GM12878 (cell line): ENCODE results near the gene ACAP2.

Experiments used
- ATF2 ChIP-seq: IDR thresholded peaks from 2 replicates; pipeline ENCODE4 v1.6.1; 2012; ENCODE audit warnings: low read length, inconsistent platforms
- CTCF ChIP-seq, 3 experiments: IDR thresholded peaks in 2 of 3; conservative IDR thresholded peaks in 1 of 3; 2 replicates each; pipeline ENCODE4 v1.5.1; 2011; ENCODE audit warnings: low read depth in 3 of 3, low read length in 3 of 3, mild to moderate bottlenecking in 3 of 3, control low read depth in 2 of 3, moderate library complexity in 2 of 3, inconsistent platforms in 1 of 3, mixed read lengths in 1 of 3; ENCODE audit not compliant: control insufficient read depth in 2 of 3, insufficient read depth in 1 of 3; ENCODE audit errors: extremely low read depth in 1 of 3
- DPF2 ChIP-seq: fragments of 450-650 bp; IDR thresholded peaks from 2 replicates; pipeline ENCODE4 v1.6.1; 2017; ENCODE audit warnings: mild to moderate bottlenecking
- HDAC2 ChIP-seq: fragments of 200-600 bp; sonication (generic); IDR thresholded peaks from 2 replicates; pipeline ENCODE4 v1.6.1; 2017
- MYC ChIP-seq: IDR thresholded peaks from 2 replicates; pipeline ENCODE4 v1.6.1; 2011; ENCODE audit warnings: mild to moderate bottlenecking, low read length, moderate library complexity, inconsistent platforms; ENCODE audit not compliant: insufficient read depth, insufficient replicate concordance, insufficient read length, severe bottlenecking
- NR2C2 ChIP-seq: IDR thresholded peaks from 2 replicates; pipeline ENCODE4 v1.6.1; 2011; ENCODE audit warnings: borderline replicate concordance, low read depth; ENCODE audit not compliant: control insufficient read depth, insufficient read length
- POLR2A ChIP-seq: IDR thresholded peaks from 2 replicates; pipeline ENCODE4 v1.6.1; 2011; ENCODE audit warnings: low read depth, mild to moderate bottlenecking, low read length
- RAD21 ChIP-seq: IDR thresholded peaks from 2 replicates; pipeline ENCODE4 v1.6.1; 2011; ENCODE audit warnings: mild to moderate bottlenecking, low read depth, low read length, moderate library complexity; ENCODE audit not compliant: insufficient read depth
- RELA ChIP-seq: fragments of 450-650 bp; IDR thresholded peaks from 2 replicates; pipeline ENCODE4 v1.8.0; 2014; ENCODE audit warnings: borderline replicate concordance; ENCODE audit not compliant: partially characterized antibody
- SREBF2 ChIP-seq: IDR thresholded peaks from 2 replicates; pipeline ENCODE4 v1.6.1; 2012; ENCODE audit warnings: mild to moderate bottlenecking, low read length
- SRF ChIP-seq, 2 experiments: IDR thresholded peaks; 2 replicates each; pipeline ENCODE4 v1.6.1; 2011; ENCODE audit warnings: low read depth in 2 of 2, low read length in 2 of 2, mild to moderate bottlenecking in 1 of 2, moderate library complexity in 1 of 2
- TAF1 ChIP-seq: IDR thresholded peaks from 2 replicates; pipeline ENCODE4 v1.6.1; 2011; ENCODE audit warnings: mild to moderate bottlenecking, low read depth, low read length, borderline replicate concordance

DNA sequence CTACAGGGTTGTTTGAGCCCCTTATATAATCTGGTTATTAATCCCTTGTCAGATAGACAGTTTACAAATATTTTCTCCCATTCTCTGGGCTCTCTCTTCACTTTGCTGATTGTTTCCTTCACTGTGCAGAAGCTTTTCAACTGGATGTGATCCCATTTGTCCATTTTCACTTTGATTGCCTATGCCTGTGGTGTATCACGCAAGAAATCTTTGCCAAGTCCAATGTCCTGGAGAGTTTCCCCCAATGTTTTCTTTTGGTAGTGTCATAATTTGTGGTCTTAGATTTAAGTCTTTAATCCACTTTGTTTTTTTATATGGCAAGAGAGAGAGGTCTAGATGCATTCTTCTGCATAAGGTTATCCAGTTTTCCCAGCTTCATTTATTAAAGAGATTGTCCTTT is 212.6 kb downstream of the ACAP2 start:
- no peak for TF ChIP-seq SREBF2
- no peak for TF ChIP-seq CTCF (IDR thresholded peaks at IDR 0.05 in 2 of 3, conservative IDR thresholded peaks at IDR 0.05 in 1 of 3; ENCODE audit: control insufficient read depth in 2 of 3, extremely low read depth in 1 of 3, insufficient read depth in 1 of 3, low read depth in 3 of 3, low read length in 3 of 3)
- TF ChIP-seq RAD21, result no peak
- no peak for TF ChIP-seq HDAC2
- TF ChIP-seq POLR2A, result no peak
- TF ChIP-seq ATF2, result no peak
- no peak for TF ChIP-seq RELA
- TF ChIP-seq MYC, result no peak
- TF ChIP-seq TAF1, result no peak
- TF ChIP-seq DPF2, result no peak
- TF ChIP-seq NR2C2, result no peak
- TF ChIP-seq SRF (IDR thresholded peaks at IDR 0.05; ENCODE audit: low read depth in 2 of 2, low read length in 2 of 2), result no peak
